VCaP (cell line): ENCODE results near the gene ISG15.

Source experiments
- H3K27ac ChIP-seq: fragments of 450-650 bp; 2 replicates; pipeline ENCODE4 v1.5.1; 2017
- CTCF ChIP-seq: fragments of 450-650 bp; conservative IDR thresholded peaks from 2 replicates; pipeline ENCODE4 v1.5.1; 2017; ENCODE audit warnings: mild to moderate bottlenecking, moderate library complexity

The ISG15 gene

GRCh38 chr1:978835-979743 lies 34.2 kb upstream of the ISG15 start:
- no peak for TF ChIP-seq CTCF
- H3K27ac ChIP-seq: no peak overlapping the region

- no peak for TF ChIP-seq CTCF
- no peak overlapping the region for H3K27ac ChIP-seq
Observed at GRCh38 chr1:979744-980072, 33.6 kb upstream of the ISG15 start.

- H3K27ac ChIP-seq: no peak overlapping the region
- no peak for TF ChIP-seq CTCF
Observed at GRCh38 chr1:980137-980571, 33.1 kb upstream of the ISG15 start.

GRCh38 chr1:980602-981395 lies 32.5 kb upstream of the ISG15 start:
- no peak for TF ChIP-seq CTCF
- no peak overlapping the region for H3K27ac ChIP-seq

GRCh38 chr1:981491-981954 lies 31.8 kb upstream of the ISG15 start:
- H3K27ac ChIP-seq: no peak overlapping the region
- TF ChIP-seq CTCF: no peak

- no peak for TF ChIP-seq CTCF
- H3K27ac ChIP-seq: no peak within 1 kb of the TSS
Observed at GRCh38 chr1:981955-982558, 31.2 kb upstream of the ISG15 start, which contains the start of gene PERM1. Gene PERM1, minus strand, starts transcription at chr1:982093. Its CDS starts 1,064 bp downstream, at chr1:981029.
